ENCODE data around the gene KIF21A.

DNA sequence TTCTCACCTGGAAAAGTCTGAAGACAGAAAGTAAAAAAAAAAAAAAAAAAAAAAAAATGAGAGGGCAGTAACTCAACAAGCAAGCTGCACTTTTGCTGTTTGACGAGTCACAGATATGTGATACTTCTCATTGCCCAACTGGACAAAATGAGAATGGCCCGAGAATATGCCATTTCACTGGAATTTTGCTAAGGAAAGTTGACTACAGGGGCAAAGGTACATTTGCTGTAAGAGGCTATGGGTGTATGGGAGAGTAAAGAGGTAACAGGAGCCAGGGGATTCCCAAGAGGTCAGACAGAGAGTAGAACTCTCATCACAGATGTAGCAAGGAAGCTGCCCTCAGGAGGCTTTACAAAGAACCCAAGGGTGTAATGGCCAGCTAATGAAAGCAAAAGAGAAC, 22.9 kb downstream of the KIF21A start:
- TF ChIP-seq CTCF (conservative IDR thresholded peaks at IDR 0.05; ENCODE audit: low read length): no peak
- TF ChIP-seq EZH2phosphoT487 (IDR thresholded peaks at IDR 0.05; ENCODE audit: borderline replicate concordance, low read depth, low read length): no peak

Measured in OCI-LY7 (cell line).